ENCODE data around the gene IGF2R.
"Not testable (repeated sequence)": the region's sequence is repeated elsewhere in the genome, so short reads cannot be mapped to it uniquely, and the experiment has no call there.

Gene IGF2R

DNA sequence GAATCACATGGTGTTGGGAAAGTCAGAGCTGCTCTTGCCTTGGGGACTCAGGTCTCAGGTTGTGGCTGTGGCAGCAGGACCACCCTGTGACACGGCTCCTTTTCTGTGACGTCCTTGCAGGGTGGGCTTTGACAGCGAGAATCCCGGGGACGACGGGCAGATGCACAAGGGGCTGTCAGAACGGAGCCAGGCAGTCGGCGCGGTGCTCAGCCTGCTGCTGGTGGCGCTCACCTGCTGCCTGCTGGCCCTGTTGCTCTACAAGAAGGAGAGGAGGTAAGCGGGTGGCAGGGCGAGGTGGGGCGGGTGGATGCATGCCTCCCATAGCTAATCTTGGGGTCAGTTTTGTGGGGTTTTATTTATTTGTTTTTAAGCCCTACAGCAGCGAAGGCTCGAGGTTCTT is 133.5 kb downstream of the IGF2R start:
- no peak for DNase-seq

DNA sequence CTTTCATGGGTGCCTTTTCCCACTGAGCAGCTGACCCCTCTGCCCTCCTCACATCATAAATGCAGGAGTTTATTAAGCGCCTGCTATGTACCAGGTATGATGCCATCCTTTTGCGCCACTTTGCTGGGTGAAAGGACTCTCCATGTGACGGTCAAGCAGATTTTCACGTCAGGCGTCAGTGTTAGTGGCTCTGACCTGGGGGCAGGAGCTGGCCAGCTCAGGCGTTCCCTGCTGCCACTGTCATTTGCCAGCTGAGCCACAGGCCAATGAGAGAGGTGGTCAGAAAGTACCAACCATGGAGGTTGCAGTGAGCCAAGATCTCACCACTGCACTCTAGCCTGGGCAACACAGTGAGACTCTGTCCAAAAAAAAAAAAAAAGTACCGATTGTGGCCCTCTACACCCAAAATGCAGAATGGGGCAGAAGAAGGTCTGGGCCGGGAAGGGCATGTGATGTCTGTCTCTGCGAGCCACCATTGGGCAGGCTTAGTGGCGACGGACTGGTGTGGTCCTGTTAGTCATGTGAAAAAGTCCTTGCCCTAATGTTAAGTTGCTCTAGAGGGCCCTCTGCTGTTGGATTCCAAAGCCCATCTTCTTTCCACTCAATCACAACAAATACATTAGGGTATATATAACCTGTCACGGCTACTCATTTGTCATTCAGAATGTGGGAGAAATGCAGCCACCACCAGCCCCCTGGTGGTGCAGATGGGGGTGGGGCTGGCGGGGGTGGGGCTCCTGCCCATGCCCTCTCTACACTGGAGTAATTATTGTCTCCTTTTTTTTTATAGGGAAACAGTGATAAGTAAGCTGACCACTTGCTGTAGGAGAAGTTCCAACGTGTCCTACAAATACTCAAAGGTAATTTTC is 134.3 kb downstream of the IGF2R start:
- peak; percentile 42 for DNase-seq

DNA sequence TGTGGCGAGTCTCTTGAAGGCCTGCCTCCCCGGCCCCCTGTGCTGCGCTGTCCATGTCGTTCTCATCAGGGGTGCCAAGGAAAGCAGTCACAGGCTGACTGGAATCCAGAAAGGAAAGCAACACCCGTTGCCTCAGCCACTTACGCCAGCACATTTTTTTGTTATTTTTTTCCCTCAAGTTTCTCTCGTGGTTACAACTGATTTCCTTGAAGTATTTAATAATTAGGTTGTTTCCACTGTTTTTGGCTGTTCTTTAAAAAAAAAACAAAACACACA is 134.9 kb downstream of the IGF2R start:
- no peak for DNase-seq

DNA sequence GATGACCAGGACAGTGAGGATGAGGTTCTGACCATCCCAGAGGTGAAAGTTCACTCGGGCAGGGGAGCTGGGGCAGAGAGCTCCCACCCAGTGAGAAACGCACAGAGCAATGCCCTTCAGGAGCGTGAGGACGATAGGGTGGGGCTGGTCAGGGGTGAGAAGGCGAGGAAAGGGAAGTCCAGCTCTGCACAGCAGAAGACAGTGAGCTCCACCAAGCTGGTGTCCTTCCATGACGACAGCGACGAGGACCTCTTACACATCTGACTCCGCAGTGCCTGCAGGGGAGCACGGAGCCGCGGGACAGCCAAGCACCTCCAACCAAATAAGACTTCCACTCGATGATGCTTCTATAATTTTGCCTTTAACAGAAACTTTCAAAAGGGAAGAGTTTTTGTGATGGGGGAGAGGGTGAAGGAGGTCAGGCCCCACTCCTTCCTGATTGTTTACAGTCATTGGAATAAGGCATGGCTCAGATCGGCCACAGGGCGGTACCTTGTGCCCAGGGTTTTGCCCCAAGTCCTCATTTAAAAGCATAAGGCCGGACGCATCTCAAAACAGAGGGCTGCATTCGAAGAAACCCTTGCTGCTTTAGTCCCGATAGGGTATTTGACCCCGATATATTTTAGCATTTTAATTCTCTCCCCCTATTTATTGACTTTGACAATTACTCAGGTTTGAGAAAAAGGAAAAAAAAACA is 136.1 kb downstream of the IGF2R start:
- DNase-seq = no peak

DNA sequence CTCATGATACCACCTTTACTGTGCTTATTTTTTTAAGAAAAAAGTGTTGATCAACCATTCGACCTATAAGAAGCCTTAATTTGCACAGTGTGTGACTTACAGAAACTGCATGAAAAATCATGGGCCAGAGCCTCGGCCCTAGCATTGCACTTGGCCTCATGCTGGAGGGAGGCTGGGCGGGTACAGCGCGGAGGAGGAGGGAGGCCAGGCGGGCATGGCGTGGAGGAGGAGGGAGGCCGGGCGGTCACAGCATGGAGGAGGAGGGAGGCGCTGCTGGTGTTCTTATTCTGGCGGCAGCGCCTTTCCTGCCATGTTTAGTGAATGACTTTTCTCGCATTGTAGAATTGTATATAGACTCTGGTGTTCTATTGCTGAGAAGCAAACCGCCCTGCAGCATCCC is 137.1 kb downstream of the IGF2R start:
- DNase-seq = no peak

DNA sequence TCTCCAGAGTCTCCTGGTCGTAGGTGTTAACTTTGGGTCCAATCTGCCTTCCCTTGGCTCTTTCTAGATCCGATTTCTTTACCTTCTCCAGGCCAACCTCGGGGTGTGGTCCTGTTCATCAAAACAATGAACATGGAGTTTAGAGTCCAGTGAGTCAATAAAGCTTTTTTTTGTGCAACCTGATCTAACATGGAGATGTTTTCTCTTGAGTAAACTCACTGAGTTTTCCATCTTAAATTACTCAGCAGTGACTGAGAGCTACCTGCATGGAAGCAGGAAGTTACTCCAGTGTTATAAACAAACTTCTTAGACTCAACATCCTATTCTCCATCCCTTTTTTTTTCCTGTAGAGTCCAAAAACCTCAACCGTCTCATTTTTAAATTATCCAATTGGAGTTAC is 137.8 kb downstream of the IGF2R start:
- DNase-seq = no peak

DNA sequence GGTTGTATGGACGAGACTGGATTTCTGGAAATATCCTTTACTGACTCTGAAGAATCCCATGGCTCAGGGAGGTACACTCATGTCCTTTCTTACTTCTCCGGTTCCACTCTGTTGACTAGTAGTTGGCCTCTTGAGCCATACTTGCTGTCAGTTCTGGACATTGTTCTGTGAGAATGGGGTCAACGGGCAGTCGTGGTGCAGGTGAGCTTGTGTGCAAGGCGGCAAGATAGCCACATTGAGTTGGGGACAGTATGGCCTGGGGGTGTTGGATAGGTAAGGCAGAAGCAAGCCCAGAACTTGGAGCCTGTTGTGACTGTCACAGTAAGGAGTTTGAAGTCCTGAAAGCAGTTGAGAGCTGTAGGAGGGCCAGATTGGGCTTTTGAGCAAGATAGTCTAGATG is 139.2 kb downstream of the IGF2R start:
- DNase-seq = no peak

DNA sequence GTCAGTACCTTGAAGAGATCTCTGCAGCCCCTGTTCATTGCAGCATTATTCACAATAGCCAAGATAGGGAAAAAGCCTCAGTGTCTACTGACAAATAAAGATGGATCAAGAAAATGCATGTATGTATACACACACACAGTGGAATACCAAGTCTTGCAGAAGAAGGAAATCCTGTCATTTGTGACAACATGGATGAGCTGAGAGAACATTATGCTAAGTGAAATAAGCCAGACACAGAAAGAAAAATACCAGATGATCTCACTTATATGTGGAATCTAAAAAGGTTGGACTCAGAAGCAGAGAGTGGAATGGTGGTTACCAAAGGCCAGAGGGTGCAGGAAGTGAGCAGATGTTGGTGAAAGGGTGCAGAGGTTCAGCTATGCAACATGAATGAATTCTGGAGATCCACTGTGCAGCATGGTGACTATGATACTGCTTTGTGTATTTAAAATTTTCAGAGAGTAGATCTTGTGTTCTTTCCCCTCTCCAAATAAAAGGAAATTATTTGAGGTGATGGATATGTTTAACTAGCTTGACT is 141.8 kb downstream of the IGF2R start:
- no peak for DNase-seq

DNA sequence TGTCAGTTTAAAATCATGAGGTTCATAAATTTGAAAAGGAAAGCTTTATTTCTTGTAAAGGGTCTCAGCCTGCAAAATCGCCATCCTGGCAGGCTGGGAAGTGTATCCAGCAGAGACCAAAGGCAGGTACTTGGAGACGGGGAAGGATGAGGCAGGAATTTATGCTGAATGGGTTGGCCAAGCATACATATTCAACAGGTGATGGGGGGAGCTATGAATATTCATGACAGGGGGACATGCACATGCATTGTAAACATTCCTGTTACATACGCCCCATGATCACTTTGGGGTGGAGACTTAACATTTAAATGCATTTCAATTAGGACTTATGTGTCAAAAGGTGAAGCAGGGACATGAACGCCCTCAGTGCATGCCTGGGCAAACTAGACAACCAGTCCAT is 142.9 kb downstream of the IGF2R start:
- no peak for DNase-seq

DNA sequence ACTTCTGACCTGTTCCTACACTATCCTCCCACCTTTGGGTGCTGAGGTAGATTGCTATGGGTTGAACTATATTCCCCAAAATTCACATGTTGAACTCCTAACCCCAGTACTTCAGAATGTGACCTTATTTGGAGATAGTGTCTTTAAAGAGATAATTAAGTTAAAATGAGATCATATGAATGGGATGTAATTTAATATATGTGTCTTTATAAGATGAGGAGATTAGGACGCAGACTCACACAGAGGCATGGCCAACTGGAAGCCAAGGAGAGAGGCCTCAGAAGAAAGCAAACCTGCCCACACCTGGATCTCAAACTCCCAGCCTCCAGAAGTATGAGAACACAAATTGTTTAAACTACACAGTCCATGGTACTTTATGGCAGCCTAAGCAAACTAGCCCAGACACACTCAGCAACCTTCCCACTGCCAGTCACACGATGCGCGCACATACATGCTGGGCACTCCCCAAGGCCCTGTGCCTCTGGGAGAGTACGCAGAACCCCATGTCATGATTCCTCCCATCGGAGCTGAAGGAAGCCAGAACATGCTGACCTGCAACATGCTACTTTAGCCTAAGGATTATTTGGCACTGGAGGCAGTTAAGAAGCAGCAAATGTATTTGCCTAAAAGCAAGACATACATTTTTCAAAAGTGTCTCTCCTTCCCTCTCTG is 143.9 kb downstream of the IGF2R start:
- DNase-seq = no peak

DNA sequence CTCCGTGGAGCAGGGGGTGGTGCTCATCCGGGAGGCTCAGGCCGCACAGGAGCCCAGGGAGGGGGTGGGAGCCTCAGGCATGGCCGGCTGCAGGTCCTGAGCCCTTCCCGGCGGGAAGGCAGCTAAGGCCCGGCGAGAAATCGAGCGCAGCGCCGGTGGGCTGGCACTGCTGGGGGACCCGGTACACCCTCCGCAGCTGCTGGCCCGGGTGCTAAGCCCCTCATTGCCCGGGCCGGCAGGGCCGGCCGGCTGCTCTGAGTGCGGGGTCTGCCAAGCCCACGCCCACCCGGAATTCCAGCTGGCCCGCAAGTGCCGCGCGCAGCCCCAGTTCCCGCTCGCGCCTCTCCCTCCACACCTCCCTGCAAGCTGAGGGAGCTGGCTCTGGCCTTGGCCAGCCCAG is 145.7 kb downstream of the IGF2R start:
- not testable (repeated sequence) for DNase-seq

DNA sequence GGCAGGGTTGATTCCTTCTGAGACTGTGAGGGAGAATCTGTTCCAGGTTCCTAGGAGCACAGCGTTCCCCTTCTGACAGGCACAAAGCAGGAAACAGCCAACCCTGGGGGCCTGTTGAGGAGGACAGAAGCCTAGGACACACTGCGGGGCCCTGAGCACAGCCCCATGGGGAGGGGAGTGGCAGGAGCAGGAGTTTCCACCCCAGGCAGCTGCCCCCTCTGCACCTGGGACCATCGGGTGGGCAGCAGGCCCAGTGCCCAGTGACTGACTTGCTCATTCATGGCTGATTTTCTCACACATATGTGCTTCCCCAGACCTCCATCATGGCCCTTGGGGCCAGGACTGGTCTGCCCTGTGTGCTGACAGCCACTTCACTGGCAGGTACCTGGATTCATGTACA is 146.5 kb downstream of the IGF2R start:
- no peak for DNase-seq

DNA sequence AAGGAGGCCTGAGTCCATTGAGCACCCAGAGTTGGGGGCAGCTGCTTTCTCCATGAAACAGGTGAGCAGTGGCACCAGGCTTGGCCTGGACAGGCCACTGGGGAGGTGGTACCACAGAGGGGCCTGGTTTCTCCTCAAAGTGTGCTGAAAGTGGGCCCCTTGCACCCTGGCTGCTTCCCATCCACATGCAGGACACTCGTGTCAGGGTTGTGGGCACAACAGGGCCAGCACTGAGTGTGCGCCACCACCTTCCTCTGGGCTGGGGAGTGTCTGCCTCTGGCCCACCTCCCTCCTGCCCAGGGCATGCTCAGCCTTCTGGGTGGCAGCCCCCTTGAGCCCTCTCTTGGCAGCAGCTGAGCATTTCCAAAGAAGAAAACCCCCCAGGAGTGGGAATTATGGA is 147.5 kb downstream of the IGF2R start:
- DNase-seq = no peak

DNA sequence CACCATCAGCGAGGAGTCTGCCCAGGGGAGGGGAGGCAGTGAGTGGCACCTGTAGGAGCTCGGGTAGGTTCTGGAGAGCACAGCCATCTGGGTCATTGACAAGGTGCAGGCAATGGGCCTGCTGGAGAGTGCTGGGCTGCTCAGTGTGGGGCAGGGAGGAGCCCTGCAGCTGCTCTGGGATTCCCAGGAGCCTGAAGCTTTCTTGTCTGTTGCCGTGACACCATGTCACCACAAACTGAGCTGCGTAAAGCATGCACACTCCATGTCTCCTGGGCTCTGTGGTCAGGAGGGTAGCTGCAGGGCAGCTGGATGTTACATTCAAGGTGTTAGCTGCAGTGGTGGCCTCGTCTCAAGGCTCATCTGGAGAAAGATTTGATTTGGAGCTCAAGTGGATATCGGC is 148.3 kb downstream of the IGF2R start:
- no peak for DNase-seq

DNA sequence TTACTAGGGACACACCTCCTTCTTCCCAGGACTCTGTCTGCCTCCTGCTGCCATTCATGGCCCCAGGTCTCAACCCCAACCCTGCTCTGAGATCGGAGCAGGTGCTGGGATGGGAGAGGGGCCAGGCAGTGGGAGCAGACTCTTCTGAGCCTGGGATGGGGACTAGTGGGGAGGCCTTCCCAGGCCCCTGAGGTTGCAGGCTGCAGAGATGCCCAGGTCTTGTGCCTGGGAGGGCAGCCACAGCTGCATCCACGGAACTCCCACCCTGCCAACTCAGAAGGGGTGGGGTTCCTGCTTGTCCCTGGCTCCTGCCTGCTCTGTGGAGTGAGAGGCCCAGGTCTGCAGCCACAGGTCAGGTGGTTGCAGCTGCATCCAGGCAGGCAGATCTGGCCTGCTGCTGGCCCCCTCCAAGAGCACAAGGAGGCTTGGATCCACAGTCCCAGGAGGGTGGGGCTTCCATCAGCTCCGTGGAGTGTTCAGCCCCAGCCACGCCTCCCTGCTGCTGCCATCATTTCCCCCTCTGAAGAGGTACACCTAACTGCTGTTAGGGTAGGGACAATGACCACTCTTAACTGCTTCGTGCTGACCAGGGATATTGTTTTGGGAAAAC is 149.8 kb downstream of the IGF2R start:
- DNase-seq = no peak

DNA sequence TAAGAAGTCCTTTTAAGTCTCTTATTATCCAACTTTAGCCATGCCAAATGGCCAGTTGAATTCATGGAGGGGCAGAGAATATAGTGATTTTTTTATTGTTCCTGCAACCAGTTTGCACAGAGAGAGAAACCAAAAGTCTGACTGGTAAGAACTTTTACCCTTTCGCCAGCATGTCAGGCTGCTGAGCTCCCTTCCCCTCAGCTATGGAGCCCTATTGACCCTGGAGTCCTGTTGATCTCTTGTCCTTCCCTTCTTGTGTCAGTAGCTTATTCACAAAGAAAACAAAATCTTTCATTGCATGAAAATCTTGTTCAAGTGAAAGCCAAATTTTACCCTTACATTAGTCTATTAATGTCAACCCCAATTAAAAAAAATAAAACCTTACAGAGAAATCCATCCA is 151.2 kb downstream of the IGF2R start:
- no peak for DNase-seq

DNA sequence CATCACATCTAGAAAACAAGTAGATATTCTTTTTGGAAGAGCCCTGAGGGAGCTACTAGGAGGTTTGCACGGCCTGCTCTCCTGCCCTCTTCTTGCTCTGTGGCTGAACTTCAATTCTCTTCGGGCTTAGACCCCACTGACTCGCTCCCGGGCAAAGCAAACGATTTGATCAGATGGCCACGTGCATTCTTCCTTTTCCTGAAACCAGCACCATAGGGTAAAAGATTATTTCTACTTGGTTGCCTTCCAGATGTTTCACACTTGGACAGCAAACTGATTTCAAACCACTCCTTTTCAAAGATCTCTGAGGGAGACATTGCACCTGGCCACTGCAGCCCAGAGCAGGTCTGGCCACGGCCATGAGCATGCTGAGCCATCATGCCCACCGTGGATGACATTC is 152.7 kb downstream of the IGF2R start, which contains the start of gene SLC22A1:
SLC22A1 (plus strand) TSS at position 258 of the 400 bp plus-strand sequence; CDS start at position 379, 121 bp downstream.
- DNase-seq = no peak

DNA sequence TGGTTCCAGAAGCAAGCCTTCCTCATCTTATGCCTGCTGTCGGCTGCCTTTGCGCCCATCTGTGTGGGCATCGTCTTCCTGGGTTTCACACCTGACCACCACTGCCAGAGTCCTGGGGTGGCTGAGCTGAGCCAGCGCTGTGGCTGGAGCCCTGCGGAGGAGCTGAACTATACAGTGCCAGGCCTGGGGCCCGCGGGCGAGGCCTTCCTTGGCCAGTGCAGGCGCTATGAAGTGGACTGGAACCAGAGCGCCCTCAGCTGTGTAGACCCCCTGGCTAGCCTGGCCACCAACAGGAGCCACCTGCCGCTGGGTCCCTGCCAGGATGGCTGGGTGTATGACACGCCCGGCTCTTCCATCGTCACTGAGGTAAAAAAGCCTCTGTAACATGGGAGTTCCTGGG is 153.1 kb downstream of the IGF2R start:
- no peak for DNase-seq

DNA sequence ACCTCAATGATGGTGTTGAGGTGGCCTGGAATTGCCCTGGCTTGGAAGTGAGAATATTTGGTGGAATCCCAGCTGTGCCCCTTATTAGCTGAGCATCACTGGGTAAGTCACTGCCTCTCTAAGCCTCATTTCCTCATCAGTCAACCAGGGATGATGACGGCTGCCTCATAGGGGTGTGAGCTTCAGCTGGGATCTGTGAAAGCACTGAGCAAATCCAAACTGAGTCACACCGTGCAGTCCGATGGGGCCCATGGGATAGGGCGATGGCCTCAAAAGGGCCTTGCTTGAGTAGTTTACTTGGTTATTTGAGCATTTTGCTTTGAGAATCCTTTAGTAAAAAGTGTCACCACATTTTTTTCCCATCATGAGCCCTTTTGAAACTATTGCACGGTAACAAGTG is 153.9 kb downstream of the IGF2R start:
- no peak for DNase-seq

DNA sequence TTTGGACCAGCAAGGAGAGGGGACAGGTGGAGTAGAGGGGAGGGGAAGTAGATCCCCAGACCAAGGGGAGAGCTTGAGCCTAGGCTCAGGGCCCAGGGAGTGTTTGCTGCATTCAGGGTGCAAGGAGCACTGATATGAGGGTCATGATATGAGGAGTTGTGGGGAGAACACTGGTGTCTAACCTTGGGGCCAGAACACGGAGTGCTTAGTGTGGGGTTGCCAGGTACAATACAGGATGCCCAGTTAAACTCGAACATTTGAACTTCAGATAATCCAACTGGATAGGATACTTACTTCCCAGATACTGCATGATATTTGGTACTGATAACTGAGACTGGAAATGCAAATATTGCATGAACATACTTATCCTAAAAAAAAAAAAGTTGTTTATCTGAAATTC is 155.1 kb downstream of the IGF2R start:
- DNase-seq = no peak

DNA sequence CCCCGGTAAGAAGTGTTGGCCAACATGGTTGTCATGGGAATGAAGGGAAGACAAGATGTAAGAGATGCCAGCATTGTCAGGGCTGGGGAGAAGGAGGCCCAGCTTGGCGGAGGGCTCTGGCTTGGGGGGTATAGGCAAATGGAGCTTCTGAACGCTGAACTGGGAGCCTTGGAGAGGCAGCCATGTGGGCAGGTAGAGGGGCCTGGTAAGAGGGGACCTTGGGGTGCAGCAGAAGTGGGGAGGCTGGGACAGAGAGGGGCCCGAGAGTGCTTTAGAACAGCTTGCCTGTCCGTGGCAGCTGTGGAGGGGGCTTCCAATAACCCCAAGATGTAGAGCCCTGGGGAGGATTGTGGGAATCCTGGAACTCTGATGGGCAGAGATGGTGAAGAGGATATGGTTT is 155.7 kb downstream of the IGF2R start:
- DNase-seq = no peak

DNA sequence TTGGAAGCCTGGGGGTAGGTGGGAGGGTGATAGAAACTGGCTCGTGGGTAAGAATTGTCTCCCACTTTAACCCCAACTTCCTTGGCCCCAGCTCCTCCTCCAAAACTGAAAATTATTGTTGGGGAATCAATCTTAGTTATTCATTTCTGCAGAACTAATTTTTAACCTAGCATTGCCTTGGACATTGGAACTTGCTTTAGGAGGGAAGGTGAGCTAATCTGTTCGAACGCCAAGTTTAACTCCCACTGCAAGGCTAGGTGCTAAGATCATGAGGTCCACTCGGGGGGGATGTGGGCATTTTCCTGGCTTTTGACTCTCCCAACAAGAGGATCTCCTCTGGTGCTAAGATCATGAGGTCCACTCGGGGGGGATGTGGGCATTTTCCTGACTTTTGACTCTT is 156.2 kb downstream of the IGF2R start:
- DNase-seq = not testable (repeated sequence)
